Gastroesophageal sphincter (tissue), 4 donors: ENCODE data around the gene IER5L. TPM values are rescaled to one million over a fixed set of nuclear protein-coding genes. Genes with fewer than 3 reads are reported as not detected.

Source experiments
- ATAC-seq: fragments of 150-250 bp; one replicate; pipeline ENCODE4 v1.9.1; 2016; ENCODE audit warnings: mild to moderate bottlenecking, moderate library complexity
- H3K27ac ChIP-seq, 4 donors: fragments of 200-600 bp; sonication (generic) in 3 of 4; 1 replicate in 3 of 4; 2 replicates in 1 of 4; pipeline ENCODE4 v1.5.1; 2016 to 2019
- H3K27me3 ChIP-seq: fragments of 200-600 bp; sonication (generic); one replicate; pipeline ENCODE4 v1.5.1; 2019
- H3K36me3 ChIP-seq, 2 donors: fragments of 200-600 bp; sonication (generic); one replicate each; pipeline ENCODE4 v1.5.1; 2019; ENCODE audit warnings: control low read depth in 1 of 2
- H3K4me1 ChIP-seq, 3 donors: fragments of 200-600 bp; sonication (generic); 1 replicate in 2 of 3; 2 replicates in 1 of 3; pipeline ENCODE4 v1.5.1; 2016 to 2019; ENCODE audit warnings: control low read depth in 2 of 3
- H3K4me3 ChIP-seq, 2 donors: fragments of 200-600 bp; sonication (generic); one replicate each; pipeline ENCODE4 v1.5.1; 2019; ENCODE audit warnings: mild to moderate bottlenecking in 1 of 2, moderate library complexity in 1 of 2
- H3K9me3 ChIP-seq, 3 donors: fragments of 200-600 bp; sonication (generic); one replicate each; pipeline ENCODE4 v1.5.1; 2017 to 2019; ENCODE audit warnings: control low read depth in 2 of 3
- CTCF ChIP-seq, 4 experiments: fragments of 200-600 bp in 2 of 4; fragments of 450-650 bp in 2 of 4; sonication (generic) in 1 of 4; IDR thresholded peaks; one replicate each; pipeline ENCODE4 v1.5.1; 2017 to 2019; ENCODE audit warnings: antibody characterized with exemption in 4 of 4, mild to moderate bottlenecking in 2 of 4, moderate library complexity in 2 of 4
- EP300 ChIP-seq: sonication (generic); formaldehyde crosslinking; IDR thresholded peaks from one replicate; pipeline ENCODE4 v1.6.1; 2017; ENCODE audit warnings: antibody characterized with exemption, mild to moderate bottlenecking
- POLR2A ChIP-seq, 2 donors: fragments of 450-650 bp; IDR thresholded peaks; one replicate each; pipeline ENCODE4 v1.6.1; 2017; ENCODE audit warnings: antibody characterized with exemption in 2 of 2, mild to moderate bottlenecking in 2 of 2, moderate library complexity in 1 of 2
- POLR2AphosphoS5 ChIP-seq: sonication (generic); formaldehyde crosslinking; IDR thresholded peaks from one replicate; pipeline ENCODE4 v1.6.1; 2017; ENCODE audit warnings: antibody characterized with exemption
- WGBS, 2 donors: methylation state at CpG; one replicate each; pipeline ENCODE4 v1.1.5; 2018; ENCODE audit warnings: low coverage in 1 of 2; 5-methylcytosine and 5-hydroxymethylcytosine counted together
- total RNA-seq, 4 donors: library from RNA; depleted of rRNA; stranded (reverse); fragments of >200 nt; gene quantifications; one replicate each; pipeline ENCODE4 v1.1.0, GENCODE V29; 2016

The IER5L gene
- total RNA-seq, 4 donors from 2014 or later: 7.4 to 14.3 (median 10.4) TPM

GRCh38 chr9:129171993-129172751 is 5.9 kb downstream of the IER5L start:
- Histone ChIP-seq H3K27ac (peak overlapping the region in 2 of 4 donors; percentile 98 to 100), H3K27me3 (no peaks in the 10 kb centered on the region), H3K4me3 (no peak overlapping the region), H3K9me3 (no peaks in the 10 kb centered on the region), H3K36me3 (no peaks in the 10 kb centered on the region), H3K4me1 (peaks cover 3 to 52% (median 24%) of the 10 kb centered on the region in 3 donors)
- no peak for TF ChIP-seq POLR2AphosphoS5
- TF ChIP-seq CTCF (IDR thresholded peaks at IDR 0.05): no peak
- no peak for TF ChIP-seq EP300
- TF ChIP-seq POLR2A (IDR thresholded peaks at IDR 0.05): no peak
- WGBS, 2 donors: 46% methylated on average over 5 of the region's 7 CpGs; no CpG with 5 or more reads in 1 of the 2 donors
- no peak for ATAC-seq

DNA sequence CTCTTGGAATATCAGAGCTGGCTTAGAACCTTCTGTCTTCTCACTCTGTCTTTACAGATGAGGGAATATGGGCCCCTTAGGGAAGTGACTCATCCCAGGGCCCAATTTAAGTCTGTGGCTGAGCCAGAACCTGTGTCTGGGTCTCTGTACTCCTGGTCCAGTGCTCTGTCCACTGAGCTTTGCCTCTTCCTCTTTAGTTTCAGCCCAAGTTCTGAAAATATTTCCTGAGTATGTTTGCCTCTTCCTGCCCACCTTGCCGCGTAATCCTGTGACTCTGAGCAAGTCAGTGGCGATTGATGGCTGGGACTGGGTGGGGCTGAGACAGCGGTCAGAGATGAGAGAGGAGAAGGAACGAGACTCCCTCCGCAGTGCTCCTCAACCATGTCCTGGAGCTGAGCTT is 7.8 kb downstream of the IER5L start:
- peaks cover 3 to 60% (median 27%) of the 10 kb centered on the region in 3 donors for H3K4me1 ChIP-seq
- H3K36me3 ChIP-seq: no peaks in the 10 kb centered on the region
- no peaks in the 10 kb centered on the region for H3K9me3 ChIP-seq
- 54% methylated on average over 2 of the region's 6 CpGs; no CpG with 5 or more reads in 1 of the 2 donors for WGBS, 2 donors
- TF ChIP-seq EP300 (no peak), CTCF (IDR thresholded peaks at IDR 0.05) (no peak), POLR2AphosphoS5 (no peak), POLR2A (IDR thresholded peaks at IDR 0.05) (no peak)
- no peak overlapping the region for H3K4me3 ChIP-seq
- ATAC-seq: no peak
- no peaks in the 10 kb centered on the region for H3K27me3 ChIP-seq
- H3K27ac ChIP-seq: peak overlapping the region in 1 of 4 donors; percentile 11

- peaks cover 3 to 53% (median 18%) of the 10 kb centered on the region in 3 donors for H3K4me1 ChIP-seq
- no peaks in the 10 kb centered on the region for H3K9me3 ChIP-seq
- peak overlapping the region in 1 of 2 donors; percentile 36 for H3K4me3 ChIP-seq
- no peak for TF ChIP-seq CTCF (IDR thresholded peaks at IDR 0.05)
- TF ChIP-seq POLR2AphosphoS5: peak; percentile 53
- no peaks in the 10 kb centered on the region for H3K27me3 ChIP-seq
- H3K27ac ChIP-seq: peak overlapping the region; percentile 31 to 86 (median 83)
- WGBS, 2 donors: 0 to 15% methylated on average over 2 to 6 of the region's 18 CpGs
- H3K36me3 ChIP-seq: no peaks in the 10 kb centered on the region
- ATAC-seq: peak; percentile 79
These were observed 11.2 kb downstream of the IER5L start for GRCh38 chr9:129166623-129167557.

DNA sequence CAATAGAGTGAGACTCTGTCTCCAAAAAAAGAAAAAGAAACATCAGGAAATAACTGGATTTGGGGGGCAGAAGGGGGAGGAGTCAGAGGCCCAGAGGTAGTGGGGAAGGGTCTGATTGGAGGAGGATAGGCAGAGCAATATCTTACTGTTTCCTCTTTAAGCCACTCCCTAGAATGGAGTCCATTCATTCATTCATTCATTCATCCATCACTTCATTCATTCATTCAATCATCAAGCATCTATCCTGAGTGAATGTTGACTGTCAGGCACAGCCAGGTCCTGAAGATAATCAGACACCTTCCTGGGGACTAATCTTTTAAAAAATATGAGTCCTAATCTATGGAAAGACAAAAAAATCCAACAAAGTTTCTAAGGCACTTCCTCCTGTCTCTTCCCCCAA is 12.9 kb downstream of the IER5L start:
- H3K27ac ChIP-seq: peak overlapping the region in 3 of 4 donors; percentile 75 to 85 (median 76)
- peaks cover 3 to 53% (median 18%) of the 10 kb centered on the region in 3 donors for H3K4me1 ChIP-seq
- H3K27me3 ChIP-seq: no peaks in the 10 kb centered on the region
- no peaks in the 10 kb centered on the region for H3K9me3 ChIP-seq
- TF ChIP-seq POLR2A (IDR thresholded peaks at IDR 0.05) (no peak), EP300 (no peak), POLR2AphosphoS5 (no peak), CTCF (IDR thresholded peaks at IDR 0.05) (no peak)
- no peak overlapping the region for H3K4me3 ChIP-seq
- H3K36me3 ChIP-seq: no peaks in the 10 kb centered on the region
- ATAC-seq: no peak
